Measurements from ENCODE around the gene HBZ.
"Not testable (repeated sequence)": the region's sequence is repeated elsewhere in the genome, so short reads cannot be mapped to it uniquely, and the experiment has no call there.

HBZ gene

DNA sequence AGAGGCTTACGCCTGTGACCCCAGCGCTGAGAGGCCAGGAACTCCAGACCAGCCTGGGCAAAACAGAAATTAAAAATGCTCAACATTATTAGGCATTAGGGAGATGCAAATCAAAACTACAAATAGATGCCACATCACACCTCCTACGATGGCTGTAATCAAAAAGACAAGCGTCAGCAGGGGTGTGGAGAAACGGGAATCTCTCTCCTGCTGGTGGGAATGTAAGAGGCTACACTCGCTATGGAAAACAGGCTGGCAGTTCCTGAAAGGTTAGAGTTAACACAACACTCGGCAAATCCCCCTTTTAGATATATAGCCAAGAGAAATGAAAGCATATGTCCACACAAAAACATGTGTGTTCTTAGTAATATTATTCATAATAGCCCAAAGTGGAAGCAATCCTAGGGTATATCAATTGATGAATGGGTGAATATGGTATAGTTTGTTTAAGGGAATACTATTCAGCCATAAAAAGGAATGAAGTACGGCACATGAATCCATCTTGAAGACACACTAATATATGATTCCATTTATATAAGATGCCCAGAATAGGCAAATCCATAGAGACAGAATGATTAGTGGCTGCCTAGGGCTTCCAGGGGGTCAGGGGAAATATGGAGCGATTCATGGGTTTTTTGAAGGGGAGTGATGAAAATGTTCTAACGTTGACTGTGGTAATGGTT, 12.1 kb upstream of the HBZ start:
- no peak for DNase-seq

DNA sequence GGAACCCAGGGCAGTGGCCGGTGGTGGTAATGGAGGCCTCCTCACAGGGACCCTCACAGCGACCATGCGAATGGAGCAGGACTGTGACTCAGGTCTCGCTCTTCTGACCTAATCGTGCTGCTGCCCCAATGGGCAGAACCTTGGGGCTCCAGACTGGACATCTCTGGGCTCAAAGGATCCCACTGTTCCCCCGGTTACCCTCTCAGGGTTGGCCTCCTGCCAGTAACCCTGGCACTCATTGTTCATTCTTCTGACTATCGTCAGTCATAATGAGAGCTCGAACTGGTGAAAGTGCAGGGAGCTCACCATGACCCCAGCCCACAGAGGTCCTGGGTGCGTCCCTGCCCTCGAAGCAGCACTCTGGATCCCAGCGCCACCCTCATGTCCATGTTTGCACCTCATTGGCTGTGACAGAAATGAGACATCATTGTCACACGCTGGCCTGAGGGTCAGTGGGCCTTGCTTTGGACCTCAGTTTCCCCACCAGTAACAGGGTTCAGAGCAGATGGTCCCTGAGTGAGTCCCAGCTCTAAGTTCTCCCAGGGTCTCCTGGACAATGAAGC, 10.0 kb upstream of the HBZ start:
- no peak for DNase-seq

DNA sequence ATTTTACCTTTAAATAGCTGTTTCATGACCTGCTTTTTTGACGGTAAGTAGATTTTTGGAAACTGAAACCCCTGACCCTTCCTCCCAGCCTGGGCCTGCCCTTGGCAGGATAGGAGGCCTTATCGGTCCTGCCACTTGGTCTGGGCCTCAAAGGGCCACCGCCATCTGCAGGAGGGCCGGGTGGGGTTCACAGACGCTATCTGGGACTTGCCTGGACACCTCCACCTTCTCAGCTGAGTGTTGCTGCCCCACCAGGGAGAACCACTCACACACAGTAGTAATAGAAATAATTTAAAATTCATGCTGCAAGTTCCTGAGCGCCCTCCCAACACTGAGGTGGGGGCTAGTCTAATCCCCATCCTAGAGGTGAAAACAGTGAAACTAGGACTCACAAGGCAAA, 9.4 kb upstream of the HBZ start:
- DNase-seq = no peak

DNA sequence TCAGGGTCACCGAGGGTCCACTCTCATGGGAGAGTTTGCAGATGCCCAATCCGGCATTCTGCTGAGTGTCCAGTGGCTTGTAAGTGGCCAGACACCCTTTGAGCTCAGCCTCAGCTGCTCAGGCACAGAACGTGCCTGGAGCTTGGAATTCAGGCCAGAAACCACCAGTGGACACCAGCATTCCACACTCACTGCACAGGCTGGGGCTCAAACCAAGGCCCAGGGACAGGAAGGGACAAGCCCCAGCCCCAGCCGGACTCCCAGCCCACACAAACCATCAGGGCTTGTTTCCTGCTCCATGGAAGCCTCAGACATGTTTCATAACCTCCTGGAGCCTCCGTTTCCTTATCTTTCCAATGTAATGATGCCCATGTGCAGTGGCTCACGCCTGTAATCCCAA, 9.0 kb upstream of the HBZ start:
- no peak for DNase-seq

DNA sequence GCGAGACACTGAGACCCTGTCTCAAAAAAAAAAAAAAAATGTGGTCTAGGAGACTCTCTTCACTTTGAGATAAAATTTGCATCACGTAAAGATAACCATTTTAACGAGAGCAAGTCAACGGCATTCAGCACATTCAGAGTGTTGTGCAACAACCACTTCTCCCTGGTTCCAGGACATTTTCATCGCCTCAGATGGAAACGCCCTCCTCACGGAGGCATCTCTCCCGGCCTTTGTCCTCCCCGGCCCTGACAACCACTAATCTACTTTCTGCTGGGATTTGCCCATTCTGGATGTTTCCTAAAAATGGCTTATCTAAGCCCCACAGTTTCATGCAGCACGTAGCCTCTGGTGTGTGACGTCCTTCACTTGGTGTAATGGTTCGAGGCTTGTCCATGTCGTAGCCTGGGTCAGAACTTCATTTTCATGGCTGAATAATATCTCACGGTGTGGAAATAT, 7.6 kb upstream of the HBZ start:
- no peak for DNase-seq

DNA sequence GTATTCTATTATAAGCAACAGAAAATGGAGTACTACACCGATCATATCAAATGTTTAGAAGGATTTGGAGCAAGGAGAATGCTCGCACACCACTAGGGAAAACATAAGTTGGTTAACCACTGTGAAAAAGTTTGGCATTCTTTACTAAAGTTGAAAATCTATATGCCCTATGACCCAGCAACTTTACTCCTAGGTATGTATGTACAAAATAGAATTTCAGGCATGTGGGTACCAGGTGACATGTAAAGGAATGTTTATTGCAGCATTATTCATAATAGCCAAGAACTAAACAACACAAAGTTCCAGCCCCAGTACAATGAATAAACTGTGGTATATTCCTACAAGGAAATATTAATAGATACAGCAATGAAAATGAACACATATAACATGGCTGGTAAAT, 5.8 kb upstream of the HBZ start:
- DNase-seq = no peak

DNA sequence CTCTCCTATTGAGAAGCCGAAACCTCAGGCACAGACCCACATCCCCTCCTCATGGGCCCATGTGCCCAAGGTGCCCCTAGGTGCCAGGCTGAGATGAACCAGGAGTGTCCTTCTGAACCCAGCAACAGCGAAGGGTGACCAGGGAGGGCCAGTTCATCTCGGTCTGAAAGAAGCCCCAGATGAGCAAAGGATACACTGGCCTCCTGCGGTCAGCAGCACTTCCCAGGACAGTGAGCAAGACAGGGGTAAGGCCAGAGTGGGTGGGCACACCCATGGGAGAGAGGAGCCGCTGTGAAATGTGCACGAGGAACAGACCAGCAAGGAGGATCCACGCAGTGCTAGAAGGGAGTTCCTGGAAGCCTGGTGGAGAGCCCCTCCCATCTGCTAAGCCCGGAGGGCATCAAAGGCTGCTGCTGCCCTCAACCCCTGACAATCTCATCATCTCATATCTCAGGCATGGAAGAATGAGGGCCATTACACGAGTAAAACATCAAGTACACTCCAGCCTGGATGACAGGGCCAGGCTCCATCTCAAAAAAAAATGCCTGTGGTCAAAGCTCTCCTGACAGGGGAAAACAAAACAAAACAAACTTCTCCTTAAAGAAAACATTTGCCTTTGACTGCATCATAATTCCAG, 3.3 kb upstream of the HBZ start:
- no peak for DNase-seq

DNA sequence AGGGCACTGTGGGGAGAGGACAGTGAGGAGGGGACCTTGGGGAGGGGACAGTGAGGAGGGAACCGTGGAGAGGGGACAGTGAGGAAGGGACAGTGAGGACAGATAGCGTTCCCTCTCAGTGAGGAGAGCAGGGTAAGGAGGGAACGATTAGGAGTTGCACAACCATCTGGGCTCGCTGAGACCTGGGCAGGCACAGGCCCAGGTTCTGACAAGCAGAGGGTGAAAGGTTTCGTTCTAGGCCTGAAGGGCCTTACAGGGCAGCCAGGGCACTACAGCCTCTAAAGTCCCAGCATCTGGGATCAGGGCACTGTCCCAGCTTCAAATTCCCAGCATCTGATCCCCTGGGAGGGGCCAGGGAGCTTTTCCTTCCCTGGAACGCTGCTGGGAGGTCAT, 681 bp downstream of the HBZ start:
- DNase-seq = not testable (repeated sequence)

DNA sequence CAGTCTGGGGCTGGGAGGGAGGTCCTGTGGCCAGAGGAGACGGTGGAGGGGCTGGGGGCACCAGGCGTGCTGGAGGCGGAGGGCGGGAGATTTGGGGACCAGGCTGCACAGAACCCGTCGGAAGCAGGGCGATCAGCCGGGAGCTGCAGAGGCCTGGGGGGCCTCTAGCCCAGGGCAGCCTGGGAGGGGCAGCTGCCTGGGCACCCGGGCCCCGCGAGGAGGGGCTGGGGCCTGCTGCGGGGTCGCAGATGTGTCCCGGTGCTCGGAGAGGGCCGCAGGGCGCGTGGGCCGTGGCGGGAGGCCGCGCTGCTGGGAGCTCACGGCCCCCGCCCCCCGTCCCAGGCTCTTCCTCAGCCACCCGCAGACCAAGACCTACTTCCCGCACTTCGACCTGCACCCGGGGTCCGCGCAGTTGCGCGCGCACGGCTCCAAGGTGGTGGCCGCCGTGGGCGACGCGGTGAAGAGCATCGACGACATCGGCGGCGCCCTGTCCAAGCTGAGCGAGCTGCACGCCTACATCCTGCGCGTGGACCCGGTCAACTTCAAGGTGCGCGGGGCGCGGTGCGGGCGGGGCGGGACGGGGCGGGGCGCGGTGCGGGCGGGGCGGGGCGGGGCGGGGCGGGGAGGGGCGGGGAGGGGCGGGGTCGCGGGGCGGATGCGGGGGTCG, 1.2 kb downstream of the HBZ start:
- DNase-seq = not testable (repeated sequence)

DNA sequence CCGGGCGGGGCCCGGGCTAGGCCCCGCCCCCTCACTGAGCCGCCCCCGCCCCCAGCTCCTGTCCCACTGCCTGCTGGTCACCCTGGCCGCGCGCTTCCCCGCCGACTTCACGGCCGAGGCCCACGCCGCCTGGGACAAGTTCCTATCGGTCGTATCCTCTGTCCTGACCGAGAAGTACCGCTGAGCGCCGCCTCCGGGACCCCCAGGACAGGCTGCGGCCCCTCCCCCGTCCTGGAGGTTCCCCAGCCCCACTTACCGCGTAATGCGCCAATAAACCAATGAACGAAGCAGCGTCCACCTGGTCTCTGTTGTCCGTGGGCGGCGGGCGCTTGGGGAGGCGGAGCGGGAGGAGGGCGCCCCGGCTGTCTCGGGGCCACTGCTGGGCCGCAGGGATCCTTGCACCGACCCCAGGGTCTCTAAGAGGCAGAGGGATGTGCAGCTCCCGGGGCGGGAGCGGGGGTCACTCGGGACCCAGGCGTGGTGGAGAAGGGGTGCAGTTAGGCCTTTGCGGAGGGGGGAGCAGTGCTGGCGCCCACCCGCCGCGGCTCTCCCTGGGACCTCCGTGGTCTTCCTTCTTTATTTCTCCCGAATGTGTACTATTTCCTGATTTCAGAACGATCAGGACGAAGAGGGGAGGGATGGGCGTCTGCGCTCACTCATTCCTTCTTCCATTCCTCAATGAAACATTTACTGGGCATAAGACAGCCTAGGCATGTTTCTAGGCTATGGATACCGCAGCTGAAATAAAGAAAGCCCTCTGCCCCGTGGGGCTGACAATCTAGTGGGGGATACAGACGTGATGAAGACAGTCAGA, 2.0 kb downstream of the HBZ start:
- DNase-seq = peak; percentile 7 to 15

DNA sequence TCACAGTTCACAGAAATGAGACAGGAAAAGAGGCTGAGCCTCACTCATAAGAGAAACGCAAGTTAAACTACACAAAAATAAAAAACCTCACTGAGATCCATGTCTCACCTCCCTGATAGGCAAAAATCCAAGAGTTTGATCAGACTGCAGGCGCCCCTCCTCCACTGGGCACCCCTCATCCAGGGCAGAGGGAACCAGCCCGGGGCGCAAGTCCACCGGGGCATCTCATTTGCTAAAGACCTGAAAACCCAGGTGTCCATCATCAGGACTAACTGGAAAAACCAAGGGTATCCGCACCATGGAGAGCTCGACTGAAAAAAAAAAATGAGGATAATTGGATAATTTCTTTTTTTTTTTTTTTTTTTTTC, 2.6 kb downstream of the HBZ start:
- no peak for DNase-seq

DNA sequence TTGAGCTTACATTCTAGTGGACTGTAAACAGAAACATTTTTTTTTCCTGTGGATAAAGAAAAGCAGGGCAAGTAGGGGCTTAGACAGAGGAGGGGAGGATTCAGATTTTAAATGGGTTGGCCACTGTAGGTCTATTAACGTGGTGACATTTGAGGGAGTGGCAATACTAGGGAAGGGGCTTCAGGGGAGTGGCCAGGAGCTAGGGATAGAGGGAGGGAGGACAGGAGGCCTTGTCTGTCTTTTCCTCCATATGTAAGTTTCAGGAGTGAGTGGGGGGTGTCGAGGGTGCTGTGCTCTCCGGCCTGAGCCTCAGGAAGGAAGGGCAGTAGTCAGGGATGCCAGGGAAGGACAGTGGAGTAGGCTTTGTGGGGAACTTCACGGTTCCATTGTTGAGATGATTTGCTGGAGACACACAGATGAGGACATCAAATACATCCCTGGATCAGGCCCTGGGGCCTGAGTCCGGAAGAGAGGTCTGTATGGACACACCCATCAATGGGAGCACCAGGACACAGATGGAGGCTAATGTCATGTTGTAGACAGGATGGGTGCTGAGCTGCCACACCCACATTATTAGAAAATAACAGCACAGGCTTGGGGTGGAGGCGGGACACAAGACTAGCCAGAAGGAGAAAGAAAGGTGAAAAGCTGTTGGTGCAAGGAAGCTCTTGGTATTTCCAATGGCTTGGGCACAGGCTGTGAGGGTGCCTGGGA, 6.8 kb downstream of the HBZ start:
- DNase-seq = no peak

DNA sequence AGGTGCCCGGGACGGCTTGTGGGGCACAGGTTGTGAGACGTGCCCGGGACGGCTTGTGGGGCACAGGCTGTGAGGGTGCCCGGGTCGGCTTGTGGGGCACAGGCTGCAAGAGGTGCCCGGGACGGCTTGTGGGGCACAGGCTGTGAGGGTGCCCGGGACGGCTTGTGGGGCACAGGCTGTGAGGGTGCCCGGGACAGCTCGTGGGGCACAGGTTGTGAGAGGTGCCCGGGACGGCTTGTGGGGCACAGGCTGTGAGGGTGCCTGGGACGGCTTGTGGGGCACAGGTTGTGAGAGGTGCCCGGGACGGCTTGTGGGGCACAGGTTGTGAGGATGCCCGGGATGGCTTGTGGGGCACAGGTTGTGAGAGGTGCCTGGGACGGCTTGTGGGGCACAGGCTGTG, 7.8 kb downstream of the HBZ start:
- DNase-seq = not testable (repeated sequence)

DNA sequence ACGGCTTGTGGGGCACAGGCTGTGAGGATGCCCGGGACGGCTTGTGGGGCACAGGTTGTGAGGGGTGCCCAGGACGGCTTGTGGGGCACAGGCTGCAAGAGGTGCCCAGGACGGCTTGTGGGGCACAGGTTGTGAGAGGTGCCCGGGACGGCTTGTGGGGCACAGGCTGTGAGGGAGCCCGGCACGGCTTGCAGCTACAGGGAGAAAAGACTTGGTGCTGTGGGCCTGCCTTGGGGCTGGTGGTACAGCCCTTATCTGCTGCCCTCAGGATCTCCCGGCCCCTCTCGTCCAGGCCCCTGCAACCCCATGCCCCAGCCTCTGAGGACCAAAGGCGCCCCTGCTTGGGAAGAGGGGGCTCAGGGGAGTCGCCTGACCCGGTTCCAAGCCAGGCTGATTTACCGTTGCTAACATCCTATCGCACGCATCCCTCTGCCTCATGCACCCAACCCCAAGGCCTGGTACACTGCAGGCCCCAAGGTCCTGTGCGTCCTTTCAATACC, 8.3 kb downstream of the HBZ start:
- no peak for DNase-seq

DNA sequence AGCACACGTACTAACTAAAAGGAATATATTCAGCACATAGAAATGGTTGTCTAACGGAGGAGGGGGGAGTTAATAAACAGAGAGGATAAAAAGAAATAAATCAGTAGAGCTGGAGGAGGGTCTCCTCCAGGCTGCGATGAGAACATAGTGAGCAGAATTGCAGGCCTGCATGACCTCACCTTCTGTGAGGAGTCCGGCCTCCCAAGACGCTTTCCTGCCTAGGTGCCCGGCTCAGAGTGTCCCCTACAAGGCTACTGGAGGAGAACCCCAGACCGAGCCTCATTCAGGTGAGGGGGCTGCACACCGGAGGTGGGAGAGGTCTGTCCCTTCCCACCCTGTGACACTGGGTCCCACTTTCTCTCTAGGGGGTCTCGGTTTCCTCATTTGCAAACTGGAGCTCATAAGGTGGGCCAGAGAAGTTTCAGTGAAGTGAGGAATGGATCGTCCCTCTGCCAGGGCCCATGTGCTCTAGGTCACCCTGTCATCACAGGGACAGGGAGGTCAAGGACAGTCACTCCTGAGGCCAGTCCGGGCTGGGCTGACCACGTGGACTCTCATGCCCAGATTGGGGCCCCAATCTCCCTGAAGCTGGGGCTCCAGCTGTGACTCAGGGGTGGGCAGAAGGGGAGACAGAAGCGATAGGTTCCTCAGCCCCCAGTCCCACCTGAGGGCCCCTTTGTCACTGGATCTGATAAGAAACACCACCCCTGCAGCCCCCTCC, 10.0 kb downstream of the HBZ start:
- DNase-seq = no peak

DNA sequence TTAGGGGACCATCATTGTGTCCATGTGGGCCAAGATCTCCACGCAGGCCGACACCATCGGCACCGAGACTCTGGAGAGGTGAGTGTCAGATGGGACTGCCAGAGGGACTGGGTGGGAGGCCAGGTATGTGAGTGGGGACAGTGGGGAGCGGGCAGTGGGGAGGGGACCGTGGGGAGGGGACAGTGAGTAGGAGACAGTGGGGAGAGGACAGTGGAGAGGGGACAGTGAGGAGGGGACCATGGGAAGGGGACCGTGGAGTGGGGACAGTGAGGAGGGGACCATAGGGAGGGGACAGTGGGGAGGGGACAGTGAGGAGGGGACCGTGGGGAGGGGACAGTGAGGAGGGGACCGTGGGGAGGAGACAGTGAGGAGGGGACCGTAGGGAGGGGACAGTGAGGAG, 10.7 kb downstream of the HBZ start:
- DNase-seq = not testable (repeated sequence)

DNA sequence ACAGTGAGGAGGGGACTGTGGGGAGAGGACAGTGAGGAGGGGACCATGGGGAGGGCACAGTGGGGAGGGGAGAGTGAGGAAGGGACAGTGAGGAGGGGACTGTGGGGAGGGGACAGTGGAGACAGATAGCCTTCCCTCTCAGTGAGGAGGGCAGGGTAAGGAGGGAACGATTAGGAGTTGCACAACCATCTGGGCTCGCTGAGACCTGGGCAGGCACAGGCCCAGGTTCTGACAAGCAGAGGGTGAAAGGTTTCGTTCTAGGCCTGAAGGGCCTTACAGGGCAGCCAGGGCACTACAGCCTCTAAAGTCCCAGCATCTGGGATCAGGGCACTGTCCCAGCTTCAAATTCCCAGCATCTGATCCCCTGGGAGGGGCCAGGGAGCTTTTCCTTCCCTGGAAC, 11.3 kb downstream of the HBZ start:
- not testable (repeated sequence) for DNase-seq

DNA sequence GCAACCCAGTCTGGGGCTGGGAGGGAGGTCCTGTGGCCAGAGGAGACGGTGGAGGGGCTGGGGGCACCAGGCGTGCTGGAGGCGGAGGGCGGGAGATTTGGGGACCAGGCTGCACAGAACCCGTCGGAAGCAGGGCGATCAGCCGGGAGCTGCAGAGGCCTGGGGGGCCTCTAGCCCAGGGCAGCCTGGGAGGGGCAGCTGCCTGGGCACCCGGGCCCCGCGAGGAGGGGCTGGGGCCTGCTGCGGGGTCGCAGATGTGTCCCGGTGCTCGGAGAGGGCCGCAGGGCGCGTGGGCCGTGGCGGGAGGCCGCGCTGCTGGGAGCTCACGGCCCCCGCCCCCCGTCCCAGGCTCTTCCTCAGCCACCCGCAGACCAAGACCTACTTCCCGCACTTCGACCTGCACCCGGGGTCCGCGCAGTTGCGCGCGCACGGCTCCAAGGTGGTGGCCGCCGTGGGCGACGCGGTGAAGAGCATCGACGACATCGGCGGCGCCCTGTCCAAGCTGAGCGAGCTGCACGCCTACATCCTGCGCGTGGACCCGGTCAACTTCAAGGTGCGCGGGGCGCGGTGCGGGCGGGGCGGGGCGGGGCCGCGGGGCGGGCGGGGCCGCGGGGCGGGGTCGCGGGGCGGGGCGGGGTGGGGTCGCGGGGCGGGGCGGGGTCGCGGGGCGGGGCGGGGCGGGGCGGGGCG, 11.8 kb downstream of the HBZ start:
- DNase-seq = not testable (repeated sequence)

DNA sequence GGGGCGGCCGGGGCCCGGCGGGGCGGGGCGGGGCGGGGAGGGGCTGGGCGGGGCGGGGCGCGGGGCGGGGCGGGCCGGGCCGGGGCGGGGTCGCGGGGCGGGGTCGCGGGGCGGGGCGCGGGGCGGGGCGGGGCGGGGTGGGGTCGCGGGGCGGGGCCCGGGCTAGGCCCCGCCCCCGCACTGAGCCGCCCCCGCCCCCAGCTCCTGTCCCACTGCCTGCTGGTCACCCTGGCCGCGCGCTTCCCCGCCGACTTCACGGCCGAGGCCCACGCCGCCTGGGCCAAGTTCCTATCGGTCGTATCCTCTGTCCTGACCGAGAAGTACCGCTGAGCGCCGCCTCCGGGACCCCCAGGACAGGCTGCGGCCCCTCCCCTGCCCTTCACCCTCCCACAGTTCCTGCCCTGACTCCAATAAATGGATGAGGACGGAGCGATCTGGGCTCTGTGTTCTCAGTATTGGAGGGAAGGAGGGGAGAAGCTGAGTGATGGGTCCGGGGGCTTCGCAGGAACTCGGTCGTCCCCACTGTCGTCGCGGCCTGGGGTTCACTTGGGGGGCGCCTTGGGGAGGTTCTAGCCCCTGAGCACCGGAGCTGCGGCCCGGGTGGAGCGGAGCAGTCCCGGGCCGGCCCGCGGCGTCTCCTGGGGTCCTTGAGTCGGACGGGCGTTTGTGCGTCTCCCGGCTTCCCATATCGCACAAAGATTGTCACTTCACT, 12.5 kb downstream of the HBZ start:
- DNase-seq = no peak
